Thyroid gland (tissue), 4 donors: ENCODE measurements around the gene LRCH1.

Source experiments
- POLR2A ChIP-seq, 2 donors: fragments of 450-650 bp; IDR thresholded peaks; one replicate each; pipeline ENCODE4 v1.6.1; 2017; ENCODE audit warnings: antibody characterized with exemption in 2 of 2, mild to moderate bottlenecking in 2 of 2, moderate library complexity in 1 of 2
- TF ChIP-seq, protein P1 (sequence below), 6 experiments: fragments of 200-600 bp in 3 of 6; fragments of 450-650 bp in 3 of 6; sonication (generic) in 3 of 6; IDR thresholded peaks; one replicate each; pipeline ENCODE4 v1.5.1; 2016 to 2019; ENCODE audit warnings: antibody characterized with exemption in 6 of 6, mild to moderate bottlenecking in 2 of 6, inconsistent platforms in 1 of 6, moderate library complexity in 1 of 6

DNA sequence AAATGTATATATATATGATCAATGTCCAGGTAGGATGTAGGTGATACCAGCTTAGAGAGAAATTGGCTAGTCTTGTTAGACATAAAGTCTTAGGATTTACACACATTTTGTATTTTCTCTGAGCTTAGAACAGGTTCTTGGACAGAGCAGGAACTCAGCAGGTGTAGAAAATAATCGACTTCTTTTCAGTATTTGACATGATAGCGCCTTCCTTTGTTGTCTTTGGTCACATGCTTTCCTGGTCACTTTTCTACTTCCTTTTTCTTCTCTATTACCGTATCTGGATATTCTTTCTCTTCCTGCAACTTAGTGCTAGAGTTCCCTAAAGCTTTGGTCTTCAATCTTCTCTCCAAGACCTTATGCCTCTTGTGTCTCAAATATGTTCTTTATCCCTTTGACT lies 107.4 kb downstream of the LRCH1 start:
- TF ChIP-seq, protein P1, sequence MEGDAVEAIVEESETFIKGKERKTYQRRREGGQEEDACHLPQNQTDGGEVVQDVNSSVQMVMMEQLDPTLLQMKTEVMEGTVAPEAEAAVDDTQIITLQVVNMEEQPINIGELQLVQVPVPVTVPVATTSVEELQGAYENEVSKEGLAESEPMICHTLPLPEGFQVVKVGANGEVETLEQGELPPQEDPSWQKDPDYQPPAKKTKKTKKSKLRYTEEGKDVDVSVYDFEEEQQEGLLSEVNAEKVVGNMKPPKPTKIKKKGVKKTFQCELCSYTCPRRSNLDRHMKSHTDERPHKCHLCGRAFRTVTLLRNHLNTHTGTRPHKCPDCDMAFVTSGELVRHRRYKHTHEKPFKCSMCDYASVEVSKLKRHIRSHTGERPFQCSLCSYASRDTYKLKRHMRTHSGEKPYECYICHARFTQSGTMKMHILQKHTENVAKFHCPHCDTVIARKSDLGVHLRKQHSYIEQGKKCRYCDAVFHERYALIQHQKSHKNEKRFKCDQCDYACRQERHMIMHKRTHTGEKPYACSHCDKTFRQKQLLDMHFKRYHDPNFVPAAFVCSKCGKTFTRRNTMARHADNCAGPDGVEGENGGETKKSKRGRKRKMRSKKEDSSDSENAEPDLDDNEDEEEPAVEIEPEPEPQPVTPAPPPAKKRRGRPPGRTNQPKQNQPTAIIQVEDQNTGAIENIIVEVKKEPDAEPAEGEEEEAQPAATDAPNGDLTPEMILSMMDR (IDR thresholded peaks at IDR 0.05), result no peak
- TF ChIP-seq POLR2A (IDR thresholded peaks at IDR 0.05), result no peak
